Activated CD4-positive, alpha-beta T cell treated with anti-CD3 and anti-CD28 coated beads, Interleukin-2, amount 10 ng/mL, durations not matched to agents 7 days and 5 days (primary cell): ENCODE results near the gene LUC7L. TPM values are rescaled to one million over a fixed set of nuclear protein-coding genes. Genes with fewer than 3 reads are reported as not detected.
"Not testable (repeated sequence)": the region's sequence is repeated elsewhere in the genome, so short reads cannot be mapped to it uniquely, and the experiment has no call there.

Experiments
- CTCF ChIA-PET: fragments of 350-600 bp; sonication (Branson Sonifier 250); formaldehyde crosslinking; loops from one replicate; lab custom pipeline; 2021; ENCODE audit warnings: antibody characterized with exemption; lab: Charles Lee
- POLR2A ChIA-PET: fragments of 350-600 bp; sonication (Branson Sonifier 250); formaldehyde crosslinking; loops from one replicate; lab custom pipeline; 2021; ENCODE audit warnings: antibody characterized with exemption; lab: Charles Lee
- DNase-seq: peaks from one replicate; pipeline ENCODE4 v3.0.0-alpha.2; 2020
- H3K27ac Mint-ChIP-seq: one replicate; pipeline ENCODE4 v1.8.0; 2021; ENCODE audit warnings: mild to moderate bottlenecking, moderate library complexity, mixed read lengths
- H3K27me3 Mint-ChIP-seq: one replicate; pipeline ENCODE4 v1.8.0; 2021; ENCODE audit warnings: mixed read lengths
- H3K36me3 Mint-ChIP-seq: one replicate; pipeline ENCODE4 v1.8.0; 2021; ENCODE audit warnings: low read depth, mixed read lengths
- H3K4me1 Mint-ChIP-seq: one replicate; pipeline ENCODE4 v1.8.0; 2021; ENCODE audit warnings: mixed read lengths
- H3K4me3 Mint-ChIP-seq: one replicate; pipeline ENCODE4 v1.8.0; 2021; ENCODE audit warnings: mild to moderate bottlenecking, moderate library complexity, mixed read lengths
- H3K9me3 Mint-ChIP-seq: one replicate; pipeline ENCODE4 v1.8.0; 2021; ENCODE audit warnings: mixed read lengths
- total RNA-seq, 2 experiments: library from RNA; stranded (reverse); gene quantifications; one replicate each; pipeline ENCODE4 v1.2.3, GENCODE V29; 2021

The LUC7L gene
- total RNA-seq, 2 experiments from 2014 or later, result 52.6 to 53.7 TPM

GRCh38 chr16:259814-260253 is 30.6 kb upstream of the LUC7L start:
- Mint-ChIP-seq H3K27me3 (no peaks in the 10 kb centered on the region), H3K9me3 (no peaks in the 10 kb centered on the region), H3K36me3 (no peaks in the 10 kb centered on the region), H3K27ac (no peak overlapping the region), H3K4me3 (no peak overlapping the region), H3K4me1 (peaks cover 6% of the 10 kb centered on the region)
- ChIA-PET CTCF (no interaction called here), POLR2A (interaction anchor here (0.5 kb wide), 2 partner anchors 36 to 140 kb away, joined by 3 read pairs; no protein-coding TSS in a partner anchor)
- DNase-seq, result no peak

- no peak for DNase-seq
- peak overlapping the region; percentile 48 for H3K27ac Mint-ChIP-seq
- ChIA-PET CTCF (no interaction called here), POLR2A (no interaction called here)
- H3K9me3 Mint-ChIP-seq, result no peaks in the 10 kb centered on the region
- H3K4me3 Mint-ChIP-seq, result no peak overlapping the region
- no peaks in the 10 kb centered on the region for H3K27me3 Mint-ChIP-seq
- no peaks in the 10 kb centered on the region for H3K36me3 Mint-ChIP-seq
- H3K4me1 Mint-ChIP-seq, result peaks cover 10% of the 10 kb centered on the region
Observed at GRCh38 chr16:259226-259625, 30.0 kb upstream of the LUC7L start.

GRCh38 chr16:258091-258490 is 28.8 kb upstream of the LUC7L start:
- H3K36me3 Mint-ChIP-seq, H3K27ac Mint-ChIP-seq, DNase-seq, CTCF ChIA-PET, POLR2A ChIA-PET, H3K9me3 Mint-ChIP-seq, H3K4me3 Mint-ChIP-seq, H3K27me3 Mint-ChIP-seq: not testable (repeated sequence)
- peaks cover 19% of the 10 kb centered on the region for H3K4me1 Mint-ChIP-seq

- POLR2A ChIA-PET, result no interaction called here
- CTCF ChIA-PET, result no interaction called here
- Mint-ChIP-seq H3K27ac (no peak overlapping the region), H3K4me1 (peaks cover 28% of the 10 kb centered on the region), H3K9me3 (no peaks in the 10 kb centered on the region), H3K27me3 (no peaks in the 10 kb centered on the region), H3K4me3 (no peak overlapping the region), H3K36me3 (no peaks in the 10 kb centered on the region)
- no peak for DNase-seq
Observed at GRCh38 chr16:255183-255582, 25.9 kb upstream of the LUC7L start.

GRCh38 chr16:254461-254860 is 25.2 kb upstream of the LUC7L start:
- ChIA-PET POLR2A (interaction anchor here (0.7 kb wide), 1 partner anchor 346 kb away, joined by 4 read pairs; no protein-coding TSS in a partner anchor), CTCF (interaction anchor here (1.1 kb wide), 1 partner anchor 15 kb away, joined by 3 read pairs; no protein-coding TSS in a partner anchor)
- no peaks in the 10 kb centered on the region for H3K9me3 Mint-ChIP-seq
- no peak for DNase-seq
- peak overlapping the region; percentile 54 for H3K4me3 Mint-ChIP-seq
- H3K27ac Mint-ChIP-seq, result peak overlapping the region; percentile 76
- H3K36me3 Mint-ChIP-seq, result no peaks in the 10 kb centered on the region
- H3K4me1 Mint-ChIP-seq, result peaks cover 28% of the 10 kb centered on the region
- no peaks in the 10 kb centered on the region for H3K27me3 Mint-ChIP-seq

GRCh38 chr16:253833-254232 is 24.6 kb upstream of the LUC7L start:
- DNase-seq, result peak; percentile 42
- Mint-ChIP-seq H3K27me3 (no peaks in the 10 kb centered on the region), H3K4me1 (peaks cover 28% of the 10 kb centered on the region), H3K27ac (peak overlapping the region; percentile 76), H3K9me3 (no peaks in the 10 kb centered on the region), H3K36me3 (no peaks in the 10 kb centered on the region), H3K4me3 (peak overlapping the region; percentile 54)
- ChIA-PET CTCF (interaction anchor here (0.6 to 1.1 kb wide), 2 partner anchors 14 to 29 kb away, joined by 3 read pairs; no protein-coding TSS in a partner anchor), POLR2A (interaction anchor here (0.7 kb wide), 1 partner anchor 347 kb away, joined by 4 read pairs; no protein-coding TSS in a partner anchor)

GRCh38 chr16:252366-253337 is 23.4 kb upstream of the LUC7L start:
- peaks cover 28% of the 10 kb centered on the region for H3K4me1 Mint-ChIP-seq
- DNase-seq, result peak; percentile 43
- no peaks in the 10 kb centered on the region for H3K27me3 Mint-ChIP-seq
- H3K36me3 Mint-ChIP-seq, result no peaks in the 10 kb centered on the region
- peak overlapping the region; percentile 58 for H3K4me3 Mint-ChIP-seq
- ChIA-PET CTCF (no interaction called here), POLR2A (no interaction called here)
- H3K9me3 Mint-ChIP-seq, result no peaks in the 10 kb centered on the region
- peak overlapping the region; percentile 94 for H3K27ac Mint-ChIP-seq

GRCh38 chr16:249431-249830 is 20.2 kb upstream of the LUC7L start:
- CTCF ChIA-PET, result interaction anchor here (0.7 to 1.6 kb wide), 3 partner anchors 8 to 51 kb away, joined by 3 to 4 read pairs (median 3); no protein-coding TSS in a partner anchor
- H3K9me3 Mint-ChIP-seq, result no peaks in the 10 kb centered on the region
- no peak overlapping the region for H3K27ac Mint-ChIP-seq
- POLR2A ChIA-PET, result no interaction called here
- peaks cover 23% of the 10 kb centered on the region for H3K4me1 Mint-ChIP-seq
- no peak for DNase-seq
- no peak overlapping the region for H3K4me3 Mint-ChIP-seq
- H3K36me3 Mint-ChIP-seq, result no peaks in the 10 kb centered on the region
- H3K27me3 Mint-ChIP-seq, result no peaks in the 10 kb centered on the region

- Mint-ChIP-seq H3K36me3 (no peaks in the 10 kb centered on the region), H3K27ac (no peak overlapping the region), H3K4me1 (peaks cover 8% of the 10 kb centered on the region), H3K27me3 (no peaks in the 10 kb centered on the region), H3K4me3 (no peak overlapping the region), H3K9me3 (no peaks in the 10 kb centered on the region)
- POLR2A ChIA-PET, result interaction anchor here (0.6 kb wide), 1 partner anchor 161 kb away, joined by 7 read pairs; no protein-coding TSS in a partner anchor
- CTCF ChIA-PET, result interaction anchor here (0.6 to 0.7 kb wide), 2 partner anchors 63 to 97 kb away, joined by 4 read pairs; no protein-coding TSS in a partner anchor
- no peak for DNase-seq
Observed at GRCh38 chr16:247027-247426, 17.8 kb upstream of the LUC7L start.

- Mint-ChIP-seq H3K36me3 (no peaks in the 10 kb centered on the region), H3K4me1 (peaks cover 10% of the 10 kb centered on the region), H3K27me3 (no peaks in the 10 kb centered on the region), H3K9me3 (no peaks in the 10 kb centered on the region), H3K27ac (no peak overlapping the region), H3K4me3 (no peak overlapping the region)
- POLR2A ChIA-PET, result no interaction called here
- DNase-seq, result no peak
- CTCF ChIA-PET, result interaction anchor here (0.6 to 1.1 kb wide), 3 partner anchors 10 to 412 kb away, joined by 3 to 4 read pairs (median 4); no protein-coding TSS in a partner anchor
Observed at GRCh38 chr16:245105-245504, 15.9 kb upstream of the LUC7L start.

- DNase-seq, result no peak
- Mint-ChIP-seq H3K4me3 (no peak overlapping the region), H3K9me3 (no peaks in the 10 kb centered on the region), H3K27me3 (no peaks in the 10 kb centered on the region), H3K4me1 (peaks cover 10% of the 10 kb centered on the region), H3K36me3 (no peaks in the 10 kb centered on the region), H3K27ac (no peak overlapping the region)
- POLR2A ChIA-PET, result no interaction called here
- CTCF ChIA-PET, result interaction anchor here (1.7 kb wide), 1 partner anchor 9 kb away, joined by 4 read pairs; the partner anchor contains the start of gene FAM234A
Observed at GRCh38 chr16:243348-243747, 14.1 kb upstream of the LUC7L start.

- Mint-ChIP-seq H3K4me1 (peaks cover 10% of the 10 kb centered on the region), H3K4me3 (no peak overlapping the region), H3K27ac (no peak overlapping the region), H3K27me3 (no peaks in the 10 kb centered on the region), H3K36me3 (no peaks in the 10 kb centered on the region), H3K9me3 (no peaks in the 10 kb centered on the region)
- CTCF ChIA-PET, result no interaction called here
- DNase-seq, result no peak
- POLR2A ChIA-PET, result no interaction called here
Observed at GRCh38 chr16:242281-242680, 13.0 kb upstream of the LUC7L start.

- no peaks in the 10 kb centered on the region for H3K9me3 Mint-ChIP-seq
- H3K27me3 Mint-ChIP-seq, result no peaks in the 10 kb centered on the region
- H3K36me3 Mint-ChIP-seq, result no peaks in the 10 kb centered on the region
- peaks cover 10% of the 10 kb centered on the region for H3K4me1 Mint-ChIP-seq
- no peak overlapping the region for H3K4me3 Mint-ChIP-seq
- ChIA-PET POLR2A (no interaction called here), CTCF (interaction anchor here (0.9 to 1.6 kb wide), 3 partner anchors 9 to 14 kb away, joined by 3 to 9 read pairs (median 4); no protein-coding TSS in a partner anchor)
- no peak for DNase-seq
- H3K27ac Mint-ChIP-seq, result no peak overlapping the region
Observed at GRCh38 chr16:240559-240958, 11.3 kb upstream of the LUC7L start.
